Ishikawa (cell line): ENCODE results near the gene SMYD3.

Experiments used
- CEBPB ChIP-seq: IDR thresholded peaks from 2 replicates; pipeline ENCODE4 v1.6.1; 2012
- CREB1 ChIP-seq: IDR thresholded peaks from 2 replicates; pipeline ENCODE4 v1.6.1; 2012; ENCODE audit warnings: low read depth
- EGR1 ChIP-seq: IDR thresholded peaks from 2 replicates; pipeline ENCODE4 v1.6.1; 2012
- EP300 ChIP-seq: IDR thresholded peaks from 2 replicates; pipeline ENCODE4 v1.6.1; 2012; ENCODE audit warnings: borderline replicate concordance
- FOXM1 ChIP-seq: IDR thresholded peaks from 2 replicates; pipeline ENCODE4 v1.6.1; 2012; ENCODE audit warnings: low read depth, borderline replicate concordance
- MAX ChIP-seq: IDR thresholded peaks from 2 replicates; pipeline ENCODE4 v1.6.1; 2012
- NFIC ChIP-seq: IDR thresholded peaks from 2 replicates; pipeline ENCODE4 v1.6.1; 2012
- RAD21 ChIP-seq: IDR thresholded peaks from 2 replicates; pipeline ENCODE4 v1.6.1; 2012; ENCODE audit warnings: low read depth
- REST ChIP-seq: IDR thresholded peaks from 2 replicates; pipeline ENCODE4 v1.6.1; 2012; ENCODE audit warnings: low read depth, mild to moderate bottlenecking
- TAF1 ChIP-seq: IDR thresholded peaks from 2 replicates; pipeline ENCODE4 v1.6.1; 2012; ENCODE audit warnings: low read depth, mild to moderate bottlenecking
- TCF12 ChIP-seq: IDR thresholded peaks from 2 replicates; pipeline ENCODE4 v1.6.1; 2012; ENCODE audit warnings: low read depth
- TEAD4 ChIP-seq: IDR thresholded peaks from 2 replicates; pipeline ENCODE4 v1.6.1; 2012
- USF1 ChIP-seq: IDR thresholded peaks from 2 replicates; pipeline ENCODE4 v1.6.1; 2012
- YY1 ChIP-seq: IDR thresholded peaks from 2 replicates; pipeline ENCODE4 v1.6.1; 2012; ENCODE audit warnings: low read depth
- ZBTB7A ChIP-seq: IDR thresholded peaks from 2 replicates; pipeline ENCODE4 v1.6.1; 2012; ENCODE audit warnings: low read depth

The SMYD3 gene

GRCh38 chr1:246517391-246517790 is 10.3 kb upstream of the SMYD3 start:
- TF ChIP-seq ZBTB7A (no peak), YY1 (no peak), CREB1 (no peak), MAX (no peak), TCF12 (no peak), CEBPB (no peak), EGR1 (no peak), USF1 (no peak), RAD21 (no peak), NFIC (no peak)

GRCh38 chr1:246516126-246516525 is 9.0 kb upstream of the SMYD3 start:
- TF ChIP-seq MAX (no peak), TEAD4 (no peak), FOXM1 (no peak), CEBPB (no peak), USF1 (no peak), TCF12 (no peak), NFIC (no peak), EP300 (no peak)

GRCh38 chr1:246515390-246516005 is 8.4 kb upstream of the SMYD3 start:
- TF ChIP-seq USF1 = peak; percentile 54
- no peak for TF ChIP-seq TAF1

- TF ChIP-seq EP300 = no peak
- TF ChIP-seq CEBPB = no peak
- no peak for TF ChIP-seq ZBTB7A
- TF ChIP-seq FOXM1 = no peak
- no peak for TF ChIP-seq REST
- no peak for TF ChIP-seq TAF1
- no peak for TF ChIP-seq CREB1
- no peak for TF ChIP-seq MAX
- TF ChIP-seq TEAD4 = no peak
- no peak for TF ChIP-seq RAD21
- TF ChIP-seq USF1 = no peak
- no peak for TF ChIP-seq YY1
- no peak for TF ChIP-seq NFIC
- no peak for TF ChIP-seq TCF12
- TF ChIP-seq EGR1 = no peak
These were observed 6.7 kb upstream of the SMYD3 start for GRCh38 chr1:246513619-246514343.

GRCh38 chr1:246513041-246513440 is 6.0 kb upstream of the SMYD3 start:
- TF ChIP-seq EGR1 (no peak), FOXM1 (no peak), CEBPB (no peak), ZBTB7A (no peak), CREB1 (no peak), TCF12 (no peak), TAF1 (no peak), YY1 (no peak), NFIC (no peak), TEAD4 (no peak), REST (no peak), RAD21 (no peak), EP300 (no peak), USF1 (no peak), MAX (no peak)
